Endodermal cell (in vitro differentiated cells): ENCODE results near the gene IRF9. TPM values are rescaled to one million over a fixed set of nuclear protein-coding genes. Genes with fewer than 3 reads are reported as not detected.

ENCODE experiments used
- DNase-seq: peaks from one replicate; pipeline ENCODE4 v3.0.0-alpha.2; 2017
- H3K27ac ChIP-seq: 2 replicates; pipeline ENCODE4 v1.5.1; 2013; ENCODE audit warnings: mild to moderate bottlenecking, low read depth, low read length, moderate library complexity
- H3K27me3 ChIP-seq: 2 replicates; pipeline ENCODE4 v1.6.1; 2013; ENCODE audit warnings: mild to moderate bottlenecking, low read length, moderate library complexity; ENCODE audit not compliant: insufficient read depth, control insufficient read depth, poor library complexity, severe bottlenecking
- H3K36me3 ChIP-seq: 2 replicates; pipeline ENCODE4 v1.7.0; 2013; ENCODE audit warnings: mild to moderate bottlenecking, low read length, moderate library complexity; ENCODE audit not compliant: control insufficient read depth, insufficient read depth
- H3K4me1 ChIP-seq: one replicate; pipeline ENCODE4 v1.7.0; 2013; ENCODE audit warnings: low read length; ENCODE audit not compliant: control insufficient read depth, insufficient read depth
- H3K4me3 ChIP-seq: 2 replicates; pipeline ENCODE4 v1.5.1; 2013; ENCODE audit warnings: mild to moderate bottlenecking, low read length, moderate library complexity
- H3K9ac ChIP-seq: 2 replicates; pipeline ENCODE4 v1.6.1; 2013; ENCODE audit warnings: mild to moderate bottlenecking, low read length, moderate library complexity; ENCODE audit not compliant: poor library complexity, severe bottlenecking; ENCODE audit errors: extremely low read depth
- H3K9me3 ChIP-seq: 2 replicates; pipeline ENCODE4 v1.6.1; 2013; ENCODE audit warnings: mild to moderate bottlenecking, low read length, moderate library complexity; ENCODE audit not compliant: control insufficient read depth
- H3K27ac Mint-ChIP-seq: 2 replicates; pipeline ENCODE4 v1.8.0; 2020; ENCODE audit warnings: mixed read lengths
- H3K27me3 Mint-ChIP-seq: 2 replicates; pipeline ENCODE4 v1.8.0; 2021; ENCODE audit warnings: mild to moderate bottlenecking, mixed read lengths; ENCODE audit not compliant: insufficient read depth
- H3K36me3 Mint-ChIP-seq: 2 replicates; pipeline ENCODE4 v1.8.0; 2020; ENCODE audit warnings: low read depth, mixed read lengths
- H3K4me1 Mint-ChIP-seq: 2 replicates; pipeline ENCODE4 v1.8.0; 2020; ENCODE audit warnings: mixed read lengths
- H3K4me3 Mint-ChIP-seq: 2 replicates; pipeline ENCODE4 v1.8.0; 2020; ENCODE audit warnings: mild to moderate bottlenecking, moderate library complexity, mixed read lengths
- H3K9me3 Mint-ChIP-seq: 2 replicates; pipeline ENCODE4 v1.8.0; 2020; ENCODE audit warnings: mild to moderate bottlenecking, mixed read lengths
- WGBS, 2 experiments: methylation state at CpG; one replicate each; pipeline versions ENCODE4 v1.1.5 to v1.1.7; 2013; ENCODE audit warnings: missing lambda C conversion rate in 2 of 2, mixed read lengths in 1 of 2; ENCODE audit not compliant: insufficient coverage in 1 of 2, insufficient read length in 1 of 2; 5-methylcytosine and 5-hydroxymethylcytosine counted together
- total RNA-seq, 2 donors: library from RNA; stranded (reverse); fragmentation: NEBNext Ultra II Directional in 1 of 2; extraction: Animal tissue kit (Norgen Biotek cat#: 25700) in 1 of 2; gene quantifications; 2 replicates in 1 of 2; 3 replicates in 1 of 2; pipeline ENCODE4 v1.2.1, GENCODE V29; 2021
- TF ChIP-seq, protein P1 (sequence below): fragments of 200-600 bp; sonication (generic); conservative IDR thresholded peaks from 2 replicates; pipeline ENCODE4 v1.5.0; 2021; ENCODE audit warnings: antibody characterized with exemption, mild to moderate bottlenecking

The IRF9 gene
- total RNA-seq, 2 donors from 2014 or later, result 13.6 to 26.9 TPM

DNA sequence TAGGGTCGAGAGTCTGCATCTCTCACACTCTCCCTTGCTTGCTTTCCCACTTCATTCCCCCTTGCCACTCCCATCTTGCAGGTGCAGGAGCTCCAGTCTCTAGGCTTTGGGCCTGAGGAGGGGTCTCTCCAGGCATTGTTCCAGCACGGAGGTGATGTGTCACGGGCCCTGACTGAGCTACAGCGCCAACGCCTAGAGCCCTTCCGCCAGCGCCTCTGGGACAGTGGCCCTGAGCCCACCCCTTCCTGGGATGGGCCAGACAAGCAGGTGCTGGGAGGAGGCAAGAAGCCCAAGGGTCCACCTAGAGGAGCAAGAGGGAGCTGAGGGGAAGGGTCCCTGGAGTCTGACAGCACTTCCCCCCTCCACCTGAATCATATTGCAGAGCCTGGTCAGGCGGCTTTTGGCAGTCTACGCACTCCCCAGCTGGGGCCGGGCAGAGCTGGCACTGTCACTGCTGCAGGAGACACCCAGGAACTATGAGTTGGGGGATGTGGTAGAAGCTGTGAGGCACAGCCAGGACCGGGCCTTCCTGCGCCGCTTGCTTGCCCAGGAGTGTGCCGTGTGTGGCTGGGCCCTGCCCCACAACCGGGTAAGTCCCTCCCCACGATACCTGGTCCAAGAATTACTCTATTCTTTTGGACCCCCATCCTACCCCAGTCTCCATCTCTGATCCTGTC is 9.5 kb upstream of the IRF9 start:
- Mint-ChIP-seq H3K4me3 (no peak overlapping the region), H3K9me3 (no peaks in the 10 kb centered on the region), H3K27me3 (no peaks in the 10 kb centered on the region), H3K27ac (no peak overlapping the region), H3K4me1 (peaks cover 10% of the 10 kb centered on the region), H3K36me3 (peaks cover 59% of the 10 kb centered on the region)
- H3K27me3 ChIP-seq, result no peaks in the 10 kb centered on the region
- peaks cover 6% of the 10 kb centered on the region for H3K4me1 ChIP-seq
- no peak overlapping the region for H3K4me3 ChIP-seq
- H3K36me3 ChIP-seq, result peaks cover 60% of the 10 kb centered on the region
- H3K9me3 ChIP-seq, result no peaks in the 10 kb centered on the region
- TF ChIP-seq, protein P1, sequence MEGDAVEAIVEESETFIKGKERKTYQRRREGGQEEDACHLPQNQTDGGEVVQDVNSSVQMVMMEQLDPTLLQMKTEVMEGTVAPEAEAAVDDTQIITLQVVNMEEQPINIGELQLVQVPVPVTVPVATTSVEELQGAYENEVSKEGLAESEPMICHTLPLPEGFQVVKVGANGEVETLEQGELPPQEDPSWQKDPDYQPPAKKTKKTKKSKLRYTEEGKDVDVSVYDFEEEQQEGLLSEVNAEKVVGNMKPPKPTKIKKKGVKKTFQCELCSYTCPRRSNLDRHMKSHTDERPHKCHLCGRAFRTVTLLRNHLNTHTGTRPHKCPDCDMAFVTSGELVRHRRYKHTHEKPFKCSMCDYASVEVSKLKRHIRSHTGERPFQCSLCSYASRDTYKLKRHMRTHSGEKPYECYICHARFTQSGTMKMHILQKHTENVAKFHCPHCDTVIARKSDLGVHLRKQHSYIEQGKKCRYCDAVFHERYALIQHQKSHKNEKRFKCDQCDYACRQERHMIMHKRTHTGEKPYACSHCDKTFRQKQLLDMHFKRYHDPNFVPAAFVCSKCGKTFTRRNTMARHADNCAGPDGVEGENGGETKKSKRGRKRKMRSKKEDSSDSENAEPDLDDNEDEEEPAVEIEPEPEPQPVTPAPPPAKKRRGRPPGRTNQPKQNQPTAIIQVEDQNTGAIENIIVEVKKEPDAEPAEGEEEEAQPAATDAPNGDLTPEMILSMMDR, result no peak
- 93 to 94% methylated on average over 6 to 16 of the region's 16 CpGs for WGBS, 2 experiments
- no peak for DNase-seq
- no peak overlapping the region for H3K27ac ChIP-seq
- no peak overlapping the region for H3K9ac ChIP-seq

DNA sequence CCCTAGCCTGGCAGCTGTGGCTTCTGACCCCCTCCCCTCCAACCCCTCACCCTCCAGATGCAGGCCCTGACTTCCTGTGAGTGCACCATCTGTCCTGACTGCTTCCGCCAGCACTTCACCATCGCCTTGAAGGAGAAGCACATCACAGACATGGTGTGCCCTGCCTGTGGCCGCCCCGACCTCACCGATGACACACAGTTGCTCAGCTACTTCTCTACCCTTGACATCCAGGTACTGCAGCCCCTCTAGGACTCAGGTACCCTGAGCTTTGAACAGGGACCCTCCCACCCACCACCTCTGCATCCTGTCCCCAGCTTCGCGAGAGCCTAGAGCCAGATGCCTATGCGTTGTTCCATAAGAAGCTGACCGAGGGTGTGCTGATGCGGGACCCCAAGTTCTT is 6.0 kb upstream of the IRF9 start:
- Histone ChIP-seq H3K9me3 (no peaks in the 10 kb centered on the region), H3K4me3 (no peak overlapping the region), H3K27me3 (no peaks in the 10 kb centered on the region), H3K27ac (no peak overlapping the region), H3K36me3 (peaks cover 69% of the 10 kb centered on the region), H3K4me1 (no peaks in the 10 kb centered on the region), H3K9ac (no peak overlapping the region)
- no peaks in the 10 kb centered on the region for H3K4me1 Mint-ChIP-seq
- no peak overlapping the region for H3K4me3 Mint-ChIP-seq
- no peak for DNase-seq
- peaks cover 72% of the 10 kb centered on the region for H3K36me3 Mint-ChIP-seq
- H3K27me3 Mint-ChIP-seq, result no peaks in the 10 kb centered on the region
- TF ChIP-seq, protein P1, result no peak
- H3K9me3 Mint-ChIP-seq, result no peaks in the 10 kb centered on the region
- 93 to 99% methylated on average over 8 to 10 of the region's 10 CpGs for WGBS, 2 experiments
- no peak overlapping the region for H3K27ac Mint-ChIP-seq

DNA sequence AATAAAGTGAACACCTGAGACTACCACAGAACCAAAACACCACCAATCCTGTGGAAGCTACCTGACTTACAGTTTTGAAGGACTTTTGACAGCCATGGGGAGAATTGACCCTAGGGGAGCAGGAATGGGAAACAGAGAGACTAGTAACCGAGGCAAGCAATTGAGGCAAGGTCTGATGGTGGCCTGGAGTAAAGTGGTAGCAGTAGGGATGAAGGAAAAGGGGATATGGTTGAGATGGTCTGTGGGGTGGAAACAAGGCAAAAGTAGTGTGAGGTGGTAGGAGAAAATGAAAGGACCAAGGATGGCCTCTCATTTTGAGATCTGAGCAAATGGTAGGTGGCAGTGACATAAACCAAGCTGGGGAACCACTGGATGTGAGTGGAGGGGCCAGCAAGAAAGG is 4.2 kb upstream of the IRF9 start:
- Histone ChIP-seq H3K27me3 (no peaks in the 10 kb centered on the region), H3K4me1 (peaks cover 6% of the 10 kb centered on the region), H3K9ac (no peak overlapping the region), H3K9me3 (no peaks in the 10 kb centered on the region), H3K4me3 (no peak overlapping the region), H3K36me3 (peaks cover 58% of the 10 kb centered on the region), H3K27ac (no peak overlapping the region)
- TF ChIP-seq, protein P1, result no peak
- Mint-ChIP-seq H3K27ac (no peak overlapping the region), H3K36me3 (peaks cover 61% of the 10 kb centered on the region), H3K9me3 (no peaks in the 10 kb centered on the region), H3K27me3 (no peaks in the 10 kb centered on the region), H3K4me1 (peaks cover 8% of the 10 kb centered on the region), H3K4me3 (no peak overlapping the region)
- no peak for DNase-seq
- 93 to 100% methylated on average over 1 of the region's 1 CpG for WGBS, 2 experiments
